Hepatic stellate cell (primary cell): Measurements from ENCODE around the gene SAG.

Experiments used
- DNase-seq: peaks from one replicate; pipeline ENCODE4 v3.0.0; 2011; ENCODE audit warnings: low spot score

SAG gene

DNA sequence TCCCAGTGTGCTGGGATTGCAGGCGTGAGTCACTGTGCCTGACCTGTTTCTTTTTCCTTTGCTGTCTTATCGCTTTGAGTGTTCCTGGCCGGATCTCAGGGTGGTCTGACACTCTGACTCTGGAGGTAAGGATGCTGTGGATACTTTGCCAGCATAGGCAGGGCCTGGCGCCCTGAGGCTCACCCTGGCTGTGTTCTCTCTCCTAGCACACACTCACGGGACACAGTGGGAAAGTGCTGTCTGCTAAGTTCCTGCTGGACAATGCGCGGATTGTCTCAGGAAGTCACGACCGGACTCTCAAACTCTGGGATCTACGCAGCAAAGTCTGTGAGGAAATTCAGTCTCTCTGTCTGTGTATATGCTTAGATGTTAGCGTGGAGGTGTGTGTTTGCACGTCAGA is 18.0 kb upstream of the SAG start:
- DNase-seq = no peak

DNA sequence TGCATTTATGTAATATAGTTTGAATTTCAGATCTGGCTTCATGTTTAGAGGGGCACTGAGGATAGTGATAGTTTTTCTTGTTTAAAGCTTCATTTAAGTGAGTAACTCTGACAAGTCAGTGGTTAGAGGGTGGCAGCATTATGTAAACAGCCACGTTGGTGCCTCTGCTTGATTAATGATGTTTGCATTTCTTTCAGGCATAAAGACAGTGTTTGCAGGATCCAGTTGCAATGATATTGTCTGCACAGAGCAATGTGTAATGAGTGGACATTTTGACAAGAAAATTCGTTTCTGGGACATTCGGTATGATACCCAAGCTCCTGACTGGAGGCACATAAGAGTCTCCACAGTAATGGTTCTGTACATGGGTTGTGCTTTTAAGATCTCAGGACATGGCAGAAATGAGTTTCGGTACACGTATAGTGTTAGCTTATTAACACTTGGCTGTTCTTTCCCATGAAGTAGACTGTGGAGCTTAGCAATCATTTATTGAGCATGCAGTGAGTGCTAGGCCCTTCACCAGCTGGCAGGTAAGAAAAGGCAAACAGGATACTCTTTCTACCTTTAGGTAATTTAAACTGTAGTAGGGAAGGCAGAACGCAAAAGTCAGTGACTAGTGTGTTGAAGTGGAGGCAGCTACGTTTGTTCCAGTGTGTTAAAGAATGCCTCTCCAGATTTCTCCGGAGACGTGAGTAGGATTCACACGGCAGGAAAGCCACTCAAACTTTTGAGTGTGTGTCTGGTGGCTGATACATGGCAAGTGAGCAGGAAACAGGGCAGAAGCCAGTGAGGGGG is 17.4 kb upstream of the SAG start:
- no peak for DNase-seq

DNA sequence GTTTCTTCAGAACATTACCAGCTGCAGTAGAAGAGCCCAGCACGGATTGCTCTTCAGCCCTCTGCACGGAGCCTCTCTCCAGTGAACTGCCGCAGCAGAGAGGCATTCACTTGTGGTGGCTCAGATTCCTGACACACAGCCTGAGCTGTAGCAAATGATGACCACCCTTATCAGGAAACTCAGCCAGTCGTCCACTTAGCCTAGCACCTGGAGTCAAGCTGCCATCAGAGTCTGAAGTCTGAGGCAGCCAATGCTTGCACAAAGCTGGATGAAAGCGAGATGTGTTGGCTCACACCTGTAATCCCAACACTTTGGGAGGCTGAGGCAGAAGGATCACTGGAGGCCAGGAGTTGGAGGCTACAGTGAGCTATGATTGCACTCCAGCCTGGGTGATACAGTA is 11.7 kb upstream of the SAG start:
- no peak for DNase-seq

DNA sequence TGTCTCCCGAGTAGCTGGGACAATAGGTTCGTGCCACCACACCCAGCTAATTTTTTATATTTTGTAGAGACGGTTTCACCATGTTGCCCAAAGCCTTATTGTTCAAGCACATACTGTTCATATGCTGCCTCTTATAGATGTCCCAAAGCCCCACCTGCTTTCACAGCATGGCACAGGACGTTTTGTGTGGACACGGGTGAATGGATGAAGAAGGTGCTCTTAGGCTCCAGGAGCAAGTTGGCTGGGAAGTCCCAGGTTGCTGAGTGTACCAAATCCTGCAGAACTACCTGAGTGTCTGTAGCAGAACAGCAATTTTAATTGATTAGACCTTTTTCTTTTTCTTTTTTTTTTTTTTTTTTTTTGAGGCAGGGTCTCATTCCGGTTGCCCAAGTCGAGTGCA is 10.5 kb upstream of the SAG start:
- DNase-seq = no peak

DNA sequence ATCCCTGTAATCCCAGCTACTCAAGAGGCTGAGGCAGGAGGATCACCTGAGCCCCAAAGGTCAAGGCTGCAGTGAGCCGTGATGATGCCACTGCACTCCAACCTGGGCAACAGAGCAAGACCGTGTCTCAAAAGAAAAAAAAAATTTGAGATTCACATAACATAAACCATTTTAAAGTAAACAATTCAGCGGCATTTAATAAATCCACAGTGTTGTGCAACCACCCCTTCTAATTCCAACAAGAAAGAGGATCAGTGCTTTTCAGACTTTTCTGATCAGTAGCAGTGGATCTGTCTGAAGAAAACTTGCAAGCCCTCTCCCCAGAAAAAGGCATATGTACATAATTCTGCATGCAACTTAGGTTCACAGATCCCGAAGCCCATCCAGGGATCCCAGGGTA is 7.2 kb upstream of the SAG start:
- no peak for DNase-seq

DNA sequence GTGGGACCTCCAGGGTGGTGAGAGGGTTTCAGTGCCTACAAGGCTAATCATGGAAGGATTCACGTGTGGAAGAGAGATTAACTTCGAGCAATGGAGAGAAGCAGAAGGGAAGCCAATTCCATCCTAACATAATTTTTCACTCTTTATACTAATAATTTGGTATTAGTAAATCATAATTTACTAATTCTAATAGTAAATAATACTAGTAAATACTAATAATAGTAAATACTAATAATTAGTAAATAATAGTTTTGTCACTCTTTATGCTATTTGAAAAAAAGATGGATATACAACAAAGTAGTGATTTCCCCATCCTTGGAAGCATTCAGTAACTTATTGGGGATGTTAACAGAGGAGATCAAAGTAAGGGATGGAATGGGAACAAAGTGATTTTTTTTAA is 6.4 kb upstream of the SAG start:
- no peak for DNase-seq

DNA sequence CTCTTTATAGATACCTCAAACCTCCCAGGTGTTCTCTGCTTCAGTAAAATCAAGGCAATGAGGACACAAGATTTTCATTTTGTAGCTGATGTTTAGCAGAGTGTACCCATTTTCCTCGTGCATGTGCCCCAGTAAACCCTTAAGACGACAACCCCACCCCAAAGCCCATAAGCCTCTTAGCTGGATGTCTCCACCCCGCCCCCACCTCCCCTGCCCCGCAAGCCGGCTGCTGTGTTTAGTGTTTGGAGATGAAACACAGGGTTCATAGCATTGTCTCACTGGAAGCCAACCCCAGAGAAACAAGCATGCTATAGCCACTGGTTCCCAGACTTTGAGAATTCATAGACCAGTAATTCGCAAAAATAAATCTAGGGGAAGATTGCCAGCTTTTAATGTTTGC is 5.8 kb upstream of the SAG start:
- DNase-seq = no peak

DNA sequence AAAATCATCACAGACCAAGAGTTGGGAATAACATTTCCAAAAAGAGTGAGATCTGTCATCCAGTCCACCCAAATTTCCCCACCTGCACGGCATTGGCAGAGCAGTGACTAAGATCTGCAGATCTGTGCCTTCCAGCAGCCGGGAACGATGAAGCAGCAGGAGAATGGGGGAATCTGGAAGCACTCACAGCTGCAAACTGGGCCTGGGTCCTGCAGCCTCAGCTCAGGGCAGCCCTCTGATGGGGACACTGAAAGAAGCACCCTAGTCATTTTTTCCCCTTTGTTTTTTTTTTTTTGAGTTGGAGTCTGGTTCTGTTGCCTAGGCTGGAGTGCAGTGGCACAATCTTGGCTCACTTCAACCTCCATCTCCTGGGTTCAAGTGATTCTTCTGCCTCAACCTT is 4.4 kb upstream of the SAG start:
- no peak for DNase-seq

DNA sequence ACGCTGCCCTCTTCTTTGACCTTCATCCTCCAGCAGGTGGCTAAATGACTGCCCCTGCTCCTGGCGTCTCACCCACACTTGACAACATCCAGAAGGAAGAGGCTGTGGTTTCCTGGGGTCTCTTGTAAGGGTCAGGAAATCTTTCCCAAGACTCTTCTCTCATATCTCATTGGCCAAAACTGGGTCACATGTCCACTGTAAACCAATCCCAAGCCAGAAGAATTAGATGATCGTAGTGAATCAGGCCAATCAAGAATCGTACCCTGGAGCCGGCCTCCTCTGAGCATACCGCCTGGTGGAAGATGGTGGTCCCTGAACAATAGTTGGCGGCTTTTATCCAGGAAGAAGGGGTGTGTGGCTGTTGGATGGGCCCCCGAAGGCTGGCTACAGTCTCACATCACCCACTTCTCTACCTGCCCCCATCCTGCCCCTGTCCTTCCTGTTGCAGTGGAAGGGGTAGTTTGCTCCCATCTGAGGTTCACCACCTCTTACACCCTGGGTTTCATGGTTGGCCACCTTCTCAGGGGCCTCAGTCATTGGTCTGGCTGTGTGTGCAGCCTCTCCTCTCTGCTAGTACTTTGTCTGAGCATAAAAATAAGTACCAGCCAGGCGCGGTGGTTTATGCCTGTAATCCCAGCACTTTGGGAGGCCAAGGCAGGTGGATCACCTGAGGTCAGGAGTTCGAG is 3.8 kb downstream of the SAG start:
- no peak for DNase-seq

DNA sequence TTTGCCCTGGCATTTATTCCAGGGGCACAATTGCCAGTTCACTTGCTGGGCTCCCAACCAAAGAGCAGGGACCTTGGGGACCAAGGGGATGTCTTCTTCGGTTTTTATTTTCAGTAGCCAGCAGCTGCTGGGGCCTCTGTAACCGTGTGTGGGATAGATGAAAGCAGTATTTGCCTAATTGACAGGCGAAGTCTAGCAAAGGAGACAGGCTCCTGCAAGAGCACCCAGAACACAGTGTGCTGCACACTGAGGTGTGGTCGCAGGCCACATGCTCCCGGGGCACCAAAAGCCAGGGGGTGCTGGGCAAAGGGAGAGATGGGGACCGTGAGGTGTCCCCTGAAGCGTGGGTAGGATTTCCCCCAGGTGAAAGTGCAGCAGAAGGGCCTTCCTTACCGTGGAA is 5.3 kb downstream of the SAG start:
- no peak for DNase-seq

DNA sequence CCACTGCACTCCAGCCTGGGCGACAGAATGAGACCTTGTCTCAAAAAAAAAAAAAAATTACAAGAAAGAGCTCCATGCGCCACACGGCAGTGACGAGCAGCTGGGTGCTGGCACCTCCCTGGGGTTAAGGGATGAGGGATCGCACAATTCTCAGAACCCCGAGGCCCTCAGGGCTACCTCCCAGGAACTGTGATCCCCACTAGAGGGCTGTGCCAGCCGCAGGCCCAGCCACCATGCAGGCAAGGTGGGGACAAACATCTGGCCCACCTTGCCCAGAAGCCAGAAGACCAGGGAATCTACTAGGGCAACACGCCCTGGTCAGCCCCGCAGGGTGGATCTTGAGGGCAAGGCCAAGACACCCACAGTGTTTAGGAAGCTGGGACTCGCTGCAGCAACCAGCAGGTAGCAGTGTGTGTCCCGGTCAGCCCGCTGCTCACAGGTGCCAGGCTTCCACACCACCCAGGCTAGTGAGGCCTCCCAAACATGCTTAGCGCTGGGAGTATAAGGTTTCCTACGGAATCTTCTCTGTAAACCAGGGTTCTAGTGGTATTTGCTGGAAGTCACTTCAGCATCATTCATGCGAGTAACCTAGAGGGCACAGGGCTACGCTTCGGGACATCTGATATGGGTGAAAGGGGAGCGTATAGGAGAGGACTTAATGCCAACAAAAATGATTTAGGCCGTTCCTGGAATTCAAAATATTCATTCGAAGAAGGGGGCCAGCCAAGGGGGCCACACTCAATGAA is 6.7 kb downstream of the SAG start:
- no peak for DNase-seq

DNA sequence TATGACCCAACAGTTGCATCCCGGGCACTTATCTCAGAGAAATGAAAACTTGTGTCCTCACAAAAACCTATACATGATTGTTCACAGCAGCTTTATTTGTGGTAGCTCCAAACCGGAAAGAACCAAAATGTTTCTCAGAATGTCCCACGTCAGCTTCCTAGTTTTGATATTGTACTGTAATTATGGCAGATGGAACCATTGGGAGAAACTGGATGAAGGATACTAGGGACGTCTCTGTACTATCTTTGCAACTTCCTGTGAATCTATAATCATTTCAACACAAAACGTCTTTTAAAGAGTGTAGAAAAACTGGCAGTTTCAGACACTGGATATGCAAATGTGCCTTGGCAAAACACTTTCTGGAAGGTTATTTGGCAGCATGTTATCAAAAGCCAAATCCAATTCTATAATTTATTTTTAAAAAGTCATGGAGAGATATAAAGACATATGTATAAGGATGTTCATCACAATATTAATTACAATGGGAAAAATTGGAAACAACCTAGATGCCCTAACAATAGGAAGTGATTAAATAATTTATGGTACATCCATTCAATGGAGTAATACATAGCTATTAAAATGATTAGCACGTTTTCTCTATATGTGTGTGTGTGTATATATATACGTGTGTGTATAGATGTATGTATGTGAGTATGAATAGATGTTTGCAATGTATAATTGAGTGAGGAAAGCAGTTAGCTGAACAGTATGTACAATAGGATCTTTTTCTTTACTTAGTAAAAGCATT is 9.8 kb downstream of the SAG start:
- DNase-seq = no peak

DNA sequence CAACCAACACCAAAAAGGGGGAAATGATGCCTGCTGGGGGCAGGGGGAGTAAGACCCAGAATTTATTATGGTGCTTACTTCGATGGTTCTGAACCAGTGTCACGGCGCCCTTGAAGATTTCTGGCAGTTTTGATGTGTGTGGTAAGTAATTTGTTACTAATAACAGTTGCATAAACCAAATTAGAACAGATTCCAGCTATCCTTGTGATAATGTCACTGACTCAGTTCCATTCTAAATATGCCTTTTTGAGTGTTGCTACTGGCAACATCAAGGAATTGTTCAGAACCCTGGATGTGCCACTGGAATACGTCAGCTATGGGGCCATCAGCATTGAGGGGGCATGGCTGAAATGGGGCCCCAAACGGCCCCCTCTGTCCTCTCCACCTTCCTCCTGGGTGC is 11.6 kb downstream of the SAG start:
- no peak for DNase-seq

DNA sequence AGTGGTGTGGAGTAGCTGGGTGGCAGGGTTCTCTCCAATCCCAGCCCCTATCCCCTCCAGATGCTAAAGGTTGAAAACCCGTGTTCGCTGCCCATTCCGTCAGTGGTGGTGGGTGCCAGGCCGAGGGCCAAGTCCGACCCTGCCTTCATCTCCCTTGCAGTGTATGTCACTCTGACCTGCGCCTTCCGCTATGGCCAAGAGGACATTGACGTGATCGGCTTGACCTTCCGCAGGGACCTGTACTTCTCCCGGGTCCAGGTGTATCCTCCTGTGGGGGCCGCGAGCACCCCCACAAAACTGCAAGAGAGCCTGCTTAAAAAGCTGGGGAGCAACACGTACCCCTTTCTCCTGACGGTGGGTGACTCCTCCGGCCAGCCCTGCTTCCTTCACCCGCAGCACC is 12.9 kb downstream of the SAG start:
- DNase-seq = no peak

DNA sequence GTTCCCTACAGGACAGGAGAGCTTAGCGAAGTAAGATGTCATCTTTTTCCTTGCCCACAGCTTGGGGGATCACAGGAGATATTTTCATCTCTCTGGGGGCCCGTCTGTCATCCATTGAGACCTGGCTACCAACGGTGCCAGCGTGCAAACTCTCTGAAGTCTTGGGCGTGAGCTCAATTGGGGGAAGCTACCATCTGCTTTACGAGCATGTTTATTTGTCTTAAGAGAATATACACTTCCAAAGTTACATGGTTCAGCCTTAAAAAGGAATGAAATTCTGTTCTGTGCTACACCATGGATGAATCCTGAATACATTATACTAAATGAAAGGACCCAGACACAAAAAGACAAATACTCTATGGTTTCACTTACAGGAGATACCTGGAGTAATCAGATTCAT is 13.6 kb downstream of the SAG start:
- DNase-seq = no peak

DNA sequence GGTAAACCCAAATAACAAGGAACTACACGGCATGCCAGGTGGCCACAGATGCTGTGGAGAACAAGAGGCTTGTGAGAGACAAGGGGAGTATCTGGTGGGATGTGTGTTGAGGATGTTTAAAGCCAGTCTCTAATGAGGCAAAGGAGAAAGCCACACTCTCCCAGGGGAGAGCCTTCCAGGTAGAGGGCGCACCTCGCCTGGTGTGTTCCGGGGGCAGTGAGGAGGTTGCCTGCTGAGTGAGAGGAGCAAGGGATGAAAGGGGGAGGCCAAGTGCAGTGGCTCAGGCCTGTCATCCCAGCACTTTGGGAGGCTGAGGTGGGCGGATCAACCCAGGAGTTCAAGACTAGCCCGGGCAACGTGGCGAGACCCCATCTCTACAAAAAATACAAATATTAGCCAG is 16.2 kb downstream of the SAG start:
- DNase-seq = no peak

DNA sequence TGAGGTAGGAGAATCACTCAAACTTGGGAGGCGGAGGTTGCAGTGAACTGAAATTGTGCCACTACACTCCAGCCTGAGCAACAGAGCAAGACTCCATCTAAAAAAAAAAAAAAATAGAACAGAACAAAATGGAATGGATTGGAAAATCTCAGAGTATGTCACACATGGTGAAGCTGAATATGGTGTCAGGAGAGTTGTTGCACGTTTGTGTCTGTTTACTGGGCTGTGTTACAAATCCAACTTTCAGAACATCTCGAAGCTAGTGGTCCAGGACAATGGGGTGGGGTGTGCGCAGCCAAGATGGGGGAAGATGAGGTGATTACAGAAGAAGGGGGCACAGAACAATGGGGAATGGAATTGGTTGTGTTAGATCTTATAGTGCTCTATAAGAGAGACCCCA is 17.6 kb downstream of the SAG start:
- DNase-seq = no peak

DNA sequence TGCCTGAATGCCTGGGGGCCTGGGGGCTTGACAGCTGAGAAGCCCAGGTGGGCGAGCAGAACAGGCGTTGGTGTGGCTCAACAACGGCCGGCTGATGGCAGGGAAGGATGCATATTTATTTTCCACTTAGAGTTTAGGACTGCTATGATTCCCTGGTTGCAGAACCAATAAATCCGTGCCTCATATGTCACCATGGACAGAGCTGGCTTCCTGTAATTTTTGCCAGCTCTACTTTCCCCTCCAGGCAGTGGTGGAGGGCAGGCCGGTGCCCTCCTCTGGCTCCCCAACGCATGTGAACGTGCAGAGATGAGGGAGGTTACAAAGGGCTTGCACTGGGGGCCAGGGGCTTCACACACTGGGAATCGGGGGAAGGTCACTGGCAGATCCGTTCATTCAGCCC is 18.2 kb downstream of the SAG start:
- DNase-seq = no peak

DNA sequence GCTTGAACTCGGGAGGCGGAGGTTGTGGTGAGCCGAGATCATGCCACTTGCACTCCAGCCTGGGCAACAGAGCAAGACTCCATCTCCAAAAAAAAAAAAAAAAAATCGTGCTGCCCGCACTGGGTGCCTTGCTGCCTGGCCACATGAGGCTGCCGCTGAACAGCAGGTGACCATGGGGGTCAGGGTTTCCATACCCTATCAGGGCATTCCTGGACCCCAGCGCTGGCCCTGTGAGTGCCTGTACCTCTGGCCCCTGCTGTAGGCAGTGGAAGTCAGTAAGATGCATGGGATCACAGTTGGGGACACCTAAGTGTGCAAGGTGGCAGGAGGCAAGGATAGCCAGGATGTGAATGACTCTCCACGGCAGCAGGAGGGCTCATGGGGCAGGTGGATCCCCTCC is 18.9 kb downstream of the SAG start:
- no peak for DNase-seq

DNA sequence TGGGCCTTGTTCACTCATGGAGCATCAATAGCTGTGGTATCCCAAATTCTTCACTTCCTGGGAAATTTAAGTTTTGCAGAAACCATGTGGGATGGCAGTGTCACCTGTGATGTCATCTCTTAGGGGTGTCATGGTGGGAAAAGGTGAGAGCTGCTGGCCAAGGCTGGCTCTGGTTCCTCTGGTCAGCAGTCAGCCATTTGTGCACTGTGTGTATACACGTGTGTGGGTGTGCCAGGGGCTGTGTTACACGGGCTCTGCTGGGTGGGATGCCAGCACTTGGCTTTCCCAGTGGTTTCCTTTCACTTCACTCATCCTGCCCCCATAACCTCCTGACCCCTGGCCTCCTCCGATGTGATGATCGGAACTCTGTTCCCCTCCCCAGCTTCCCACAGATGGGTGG is 21.3 kb downstream of the SAG start:
- no peak for DNase-seq

DNA sequence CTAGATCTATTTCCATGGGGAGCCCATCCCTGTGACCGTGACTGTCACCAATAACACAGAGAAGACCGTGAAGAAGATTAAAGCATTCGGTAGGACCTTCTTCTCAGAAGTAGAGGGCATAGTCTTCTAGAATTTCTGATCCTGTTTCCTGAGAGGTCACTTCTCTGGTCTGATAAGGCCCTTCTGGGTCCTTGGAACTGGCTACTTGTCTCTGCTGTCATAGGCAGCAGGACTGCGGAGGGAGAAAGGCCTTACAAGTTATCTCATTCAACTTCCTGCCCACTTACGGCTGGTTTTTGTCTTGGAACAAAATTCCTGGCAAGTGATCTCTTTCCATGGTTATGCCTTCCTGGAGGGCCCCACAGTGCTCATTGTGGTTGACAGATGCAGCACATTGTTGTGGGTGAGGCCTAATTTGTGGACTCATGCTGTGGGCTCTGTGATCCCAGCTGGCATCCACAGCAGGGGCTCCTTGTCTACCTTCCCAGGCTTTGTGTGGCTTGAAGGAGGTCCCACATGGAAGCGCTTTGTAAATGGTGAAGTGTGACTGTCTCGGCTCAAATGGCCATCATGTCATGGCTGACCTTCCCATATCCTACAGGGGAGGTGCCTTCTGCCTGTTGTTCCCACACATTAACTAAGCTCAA is 22.0 kb downstream of the SAG start:
- DNase-seq = no peak

DNA sequence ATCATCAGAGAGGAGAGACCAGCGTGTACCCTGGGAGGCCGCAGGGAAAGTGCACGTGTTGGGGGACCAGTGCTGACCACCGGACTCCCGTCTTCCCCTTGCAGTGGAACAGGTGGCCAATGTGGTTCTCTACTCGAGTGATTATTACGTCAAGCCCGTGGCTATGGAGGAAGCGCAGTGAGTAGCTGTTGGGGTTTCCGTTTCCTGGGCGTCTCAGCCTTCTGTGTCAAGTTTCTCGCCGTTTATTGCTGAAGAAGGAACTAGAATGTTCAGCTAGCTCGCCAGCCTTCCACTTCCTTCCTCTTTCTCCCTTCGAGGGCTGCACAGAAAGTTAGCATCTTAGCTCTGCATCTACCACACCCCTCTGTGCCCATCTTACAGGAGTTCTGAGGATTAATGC is 23.9 kb downstream of the SAG start:
- DNase-seq = no peak
